GM18520 (cell line): ENCODE data around the gene JAKMIP3.

Source experiments
- ATAC-seq: cut with Tn5 transposase; IDR thresholded peaks from one replicate; pipeline ENCODE4 v1.9.1; 2021; ENCODE audit not compliant: unreplicated experiment

Gene JAKMIP3

GRCh38 chr10:132109341-132110110 lies 43.8 kb downstream of the JAKMIP3 start:
- ATAC-seq = no peak

DNA sequence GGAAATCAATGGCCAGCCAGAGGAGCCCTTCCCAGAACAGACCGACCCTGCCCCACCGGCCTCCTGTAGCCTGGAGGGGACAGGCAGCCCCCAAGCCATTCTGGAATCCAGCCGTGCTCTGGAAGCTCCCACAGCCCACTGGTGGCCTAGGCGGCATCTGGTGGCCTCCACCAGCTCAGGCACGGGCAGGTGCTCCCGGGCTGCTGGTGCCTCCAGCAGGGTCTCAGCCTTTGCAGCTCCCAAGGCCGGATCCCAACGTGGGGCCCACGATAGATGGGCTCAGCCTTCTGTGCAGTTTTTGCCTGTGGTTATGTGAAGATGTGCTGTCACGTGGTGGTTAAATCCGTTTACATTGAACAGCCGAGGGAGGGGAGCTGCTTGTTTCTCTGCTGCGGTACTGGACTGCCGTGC lies 44.4 kb downstream of the JAKMIP3 start:
- no peak for ATAC-seq

- no peak for ATAC-seq
Measured at GRCh38 chr10:132110713-132111112, 45.0 kb downstream of the JAKMIP3 start.

DNA sequence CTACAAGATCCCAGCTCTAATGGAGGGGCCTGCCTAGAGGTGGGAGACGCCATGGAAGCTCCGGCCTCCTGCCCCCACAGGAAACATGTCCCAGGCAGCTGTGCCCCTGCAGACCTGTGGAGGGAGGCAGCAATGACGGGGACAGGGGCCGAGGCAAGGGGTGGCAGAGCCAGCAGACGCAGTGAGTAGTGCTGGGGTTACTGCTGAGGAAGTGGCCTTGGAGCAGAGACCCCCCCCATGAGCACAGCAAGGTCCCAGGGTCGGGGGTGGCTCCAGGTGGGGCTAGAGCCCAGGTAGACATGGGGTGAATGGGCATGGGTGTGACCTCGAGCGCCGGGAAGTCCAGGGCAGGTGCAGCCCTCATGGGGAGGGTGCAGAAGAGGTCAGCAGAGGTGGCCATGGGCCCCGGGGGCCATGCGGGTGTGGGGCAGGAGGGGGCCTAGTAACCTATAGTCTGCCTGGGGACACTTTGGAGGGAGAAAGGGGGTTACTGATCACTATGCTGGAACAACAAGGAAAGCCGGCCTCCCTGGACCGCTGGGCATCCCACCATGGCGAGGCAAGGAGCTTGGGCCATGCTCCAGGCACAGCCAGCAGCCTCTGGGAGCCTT lies 45.5 kb downstream of the JAKMIP3 start:
- ATAC-seq = no peak

GRCh38 chr10:132111871-132112341 lies 46.2 kb downstream of the JAKMIP3 start:
- no peak for ATAC-seq

GRCh38 chr10:132112611-132113010 lies 46.9 kb downstream of the JAKMIP3 start:
- no peak for ATAC-seq

GRCh38 chr10:132113206-132113605 lies 47.5 kb downstream of the JAKMIP3 start:
- no peak for ATAC-seq

DNA sequence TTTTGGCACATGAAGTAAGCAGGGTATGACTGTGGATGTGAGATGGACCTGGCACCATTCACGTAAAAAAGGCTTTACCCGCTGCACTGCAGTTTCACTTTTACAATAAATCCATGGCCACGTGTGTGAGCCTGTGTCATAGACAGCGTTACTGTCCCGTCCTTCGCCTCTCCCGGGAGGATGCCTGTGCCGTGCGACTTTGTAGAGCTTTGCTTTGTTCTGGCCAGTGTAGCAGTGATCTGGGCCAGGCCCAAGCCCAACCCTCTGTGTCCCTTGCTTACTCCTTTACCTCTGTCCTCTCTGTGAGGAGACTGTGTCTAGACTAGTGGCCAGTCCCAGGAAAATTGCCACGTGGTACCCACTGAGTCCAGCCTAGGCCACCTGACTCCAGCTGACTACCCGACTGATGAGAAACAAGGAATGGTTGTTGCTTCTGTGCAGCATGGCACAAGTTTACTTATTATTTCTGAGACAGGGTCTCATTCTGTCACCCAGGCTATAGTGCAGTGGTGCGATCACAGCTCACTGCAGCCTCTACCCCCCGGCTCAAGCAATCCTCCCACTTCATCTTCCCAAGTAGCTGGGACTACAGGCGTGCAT lies 48.1 kb downstream of the JAKMIP3 start:
- ATAC-seq = no peak

DNA sequence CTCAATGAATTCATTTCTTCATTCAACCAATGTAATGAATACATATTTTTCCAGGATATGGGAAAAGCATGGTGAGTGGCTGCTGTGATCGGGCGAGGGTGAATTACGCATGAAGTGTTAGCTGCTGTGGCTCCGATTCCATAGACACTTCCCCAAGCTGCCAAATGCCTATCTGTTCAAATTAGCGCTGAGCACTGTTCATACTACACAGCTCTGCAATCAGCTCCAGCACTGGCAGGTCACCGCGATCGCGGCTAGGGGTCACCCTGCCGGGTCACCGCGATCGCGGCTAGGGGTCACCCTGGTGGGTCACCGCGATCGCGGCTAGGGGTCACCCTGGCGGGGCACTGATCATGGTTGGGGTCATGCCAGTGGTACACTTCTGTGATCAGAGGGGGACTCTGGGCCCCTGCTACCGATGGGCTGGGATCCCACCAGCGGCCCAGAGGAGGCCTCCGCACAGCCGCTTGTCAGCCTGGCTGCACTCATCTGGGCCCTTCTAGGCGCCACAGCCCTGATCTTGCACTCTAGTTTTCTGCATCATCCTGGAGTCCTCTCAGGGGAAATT lies 49.3 kb downstream of the JAKMIP3 start:
- ATAC-seq = no peak
